HL-60/S4 (cell line): ENCODE measurements around the gene EXOSC2.
"Not testable (repeated sequence)": the region's sequence is repeated elsewhere in the genome, so short reads cannot be mapped to it uniquely, and the experiment has no call there.

Experiments
- in situ Hi-C: fragments of 300-500 bp; cut with MboI; formaldehyde crosslinking; loops from 2 replicates; pipeline ENCODE4 v1.14.3; 2022; ENCODE audit warnings: low sequenced_read_pairs

EXOSC2 gene

GRCh38 chr9:130667120-130667435 is 26.5 kb upstream of the EXOSC2 start:
- in situ Hi-C loops = no loop called here

GRCh38 chr9:130668196-130668595 is 25.4 kb upstream of the EXOSC2 start:
- in situ Hi-C loops = no loop called here

GRCh38 chr9:130668659-130669058 is 24.9 kb upstream of the EXOSC2 start:
- in situ Hi-C loops = no loop called here

- in situ Hi-C loops = no loop called here
These were observed 23.6 kb upstream of the EXOSC2 start for GRCh38 chr9:130669965-130670364.

GRCh38 chr9:130670644-130671043 is 22.9 kb upstream of the EXOSC2 start:
- in situ Hi-C loops = no loop called here

GRCh38 chr9:130672466-130672865 is 21.1 kb upstream of the EXOSC2 start:
- in situ Hi-C loops = no loop called here

GRCh38 chr9:130672933-130673615 is 20.5 kb upstream of the EXOSC2 start:
- in situ Hi-C loops = no loop called here

- in situ Hi-C loops = no loop called here
These were observed 18.2 kb upstream of the EXOSC2 start for GRCh38 chr9:130675396-130675795.

- in situ Hi-C loops = no loop called here
These were observed 16.3 kb upstream of the EXOSC2 start for GRCh38 chr9:130677252-130677651.

GRCh38 chr9:130680836-130681768 is 12.5 kb upstream of the EXOSC2 start:
- in situ Hi-C loops = no loop called here

GRCh38 chr9:130681769-130682420 is 11.7 kb upstream of the EXOSC2 start:
- in situ Hi-C loops = no loop called here

GRCh38 chr9:130682421-130683121 is 11.0 kb upstream of the EXOSC2 start:
- in situ Hi-C loops = no loop called here

- in situ Hi-C loops = no loop called here
These were observed 8.5 kb upstream of the EXOSC2 start for GRCh38 chr9:130685104-130685503.

- in situ Hi-C loops = not testable (repeated sequence)
These were observed 7.6 kb upstream of the EXOSC2 start for GRCh38 chr9:130685945-130686344.

- in situ Hi-C loops = no loop called here
These were observed 6.0 kb upstream of the EXOSC2 start for GRCh38 chr9:130687615-130688014.

- in situ Hi-C loops = no loop called here
These were observed 5.5 kb upstream of the EXOSC2 start for GRCh38 chr9:130688072-130688471.

- in situ Hi-C loops = no loop called here
These were observed 4.0 kb upstream of the EXOSC2 start for GRCh38 chr9:130689572-130689936.

- in situ Hi-C loops = no loop called here
These were observed 3.5 kb upstream of the EXOSC2 start for GRCh38 chr9:130689937-130690700.

GRCh38 chr9:130692321-130692720 is 1.3 kb upstream of the EXOSC2 start:
- in situ Hi-C loops = no loop called here

GRCh38 chr9:130693101-130693425 is 517 bp upstream of the EXOSC2 start:
- in situ Hi-C loops = no loop called here

- in situ Hi-C loops = no loop called here
These were observed 625 bp downstream of the EXOSC2 start for GRCh38 chr9:130694205-130694604.
